Jurkat, Clone E6-1 (cell line): ENCODE measurements around the gene EGFR.

Experiments used
- DNase-seq: peaks from one replicate; pipeline ENCODE4 v3.0.0-alpha.2; 2011; ENCODE audit warnings: low read depth, low spot score
- H3K4me3 ChIP-seq: 2 replicates; pipeline ENCODE4 v1.5.1; 2011; ENCODE audit warnings: mild to moderate bottlenecking, low read length, control low read depth, moderate library complexity

The EGFR gene

GRCh38 chr7:55189146-55189766 lies 170.4 kb downstream of the EGFR start:
- no peak overlapping the region for H3K4me3 ChIP-seq
- no peak for DNase-seq

- no peak overlapping the region for H3K4me3 ChIP-seq
Measured at GRCh38 chr7:55189878-55190436, 171.1 kb downstream of the EGFR start.

GRCh38 chr7:55190511-55191160 lies 171.8 kb downstream of the EGFR start:
- no peak for DNase-seq
- no peak overlapping the region for H3K4me3 ChIP-seq

More at GRCh38 chr7:55189878-55190436, 171.1 kb downstream of the EGFR start:
- DNase-seq = no peak

GRCh38 chr7:55191161-55191925 lies 172.5 kb downstream of the EGFR start:
- no peak for DNase-seq
- no peak overlapping the region for H3K4me3 ChIP-seq

- no peak for DNase-seq
- H3K4me3 ChIP-seq = no peak overlapping the region
Measured at GRCh38 chr7:55191926-55192692, 173.3 kb downstream of the EGFR start.

- H3K4me3 ChIP-seq = no peak overlapping the region
- no peak for DNase-seq
Measured at GRCh38 chr7:55192723-55193122, 173.9 kb downstream of the EGFR start.

GRCh38 chr7:55193245-55193644 lies 174.4 kb downstream of the EGFR start:
- H3K4me3 ChIP-seq = no peak overlapping the region
- DNase-seq = no peak

GRCh38 chr7:55194522-55194921 lies 175.7 kb downstream of the EGFR start:
- no peak for DNase-seq
- no peak overlapping the region for H3K4me3 ChIP-seq

GRCh38 chr7:55198634-55199392 lies 180.0 kb downstream of the EGFR start:
- no peak overlapping the region for H3K4me3 ChIP-seq
- no peak for DNase-seq

- no peak for DNase-seq
- no peak overlapping the region for H3K4me3 ChIP-seq
Measured at GRCh38 chr7:55199418-55199817, 180.6 kb downstream of the EGFR start.

- no peak overlapping the region for H3K4me3 ChIP-seq
- no peak for DNase-seq
Measured at GRCh38 chr7:55200441-55200840, 181.6 kb downstream of the EGFR start.

GRCh38 chr7:55202150-55202913 lies 183.5 kb downstream of the EGFR start:
- no peak overlapping the region for H3K4me3 ChIP-seq
- DNase-seq = no peak

- H3K4me3 ChIP-seq = no peak overlapping the region
- DNase-seq = no peak
Measured at GRCh38 chr7:55203300-55203699, 184.5 kb downstream of the EGFR start.

- no peak overlapping the region for H3K4me3 ChIP-seq
- DNase-seq = no peak
Measured at GRCh38 chr7:55205124-55205955, 186.5 kb downstream of the EGFR start.

- no peak overlapping the region for H3K4me3 ChIP-seq
- DNase-seq = no peak
Measured at GRCh38 chr7:55206235-55207029, 187.6 kb downstream of the EGFR start.

- no peak for DNase-seq
- no peak overlapping the region for H3K4me3 ChIP-seq
Measured at GRCh38 chr7:55207436-55208125, 188.8 kb downstream of the EGFR start.
